SK-MEL-5 (cell line): ENCODE results near the gene TACR2. TPM values are rescaled to one million over a fixed set of nuclear protein-coding genes. Genes with fewer than 3 reads are reported as not detected.

Experiments
- DNase-seq: peaks from one replicate; pipeline ENCODE4 v3.0.0-alpha.2; 2016; ENCODE audit warnings: low read depth, low spot score
- in situ Hi-C: cut with HindIII; loops from 2 replicates; pipeline ENCODE4 v1.10.0; 2016; ENCODE audit warnings: low sequenced_read_pairs, high pct_unique_total_duplicates, low pct_unique_long_range_greater_than_20kb
- total RNA-seq: library from RNA; depleted of rRNA; stranded (reverse); fragments of >200 nt; shearing (Covaris generic); gene quantifications from 2 replicates; pipeline ENCODE4 v1.2.3, GENCODE V29; 2014; rRNA removed

Gene TACR2
- total RNA-seq, 1 experiment from 2014 or later: 0.32 TPM

DNA sequence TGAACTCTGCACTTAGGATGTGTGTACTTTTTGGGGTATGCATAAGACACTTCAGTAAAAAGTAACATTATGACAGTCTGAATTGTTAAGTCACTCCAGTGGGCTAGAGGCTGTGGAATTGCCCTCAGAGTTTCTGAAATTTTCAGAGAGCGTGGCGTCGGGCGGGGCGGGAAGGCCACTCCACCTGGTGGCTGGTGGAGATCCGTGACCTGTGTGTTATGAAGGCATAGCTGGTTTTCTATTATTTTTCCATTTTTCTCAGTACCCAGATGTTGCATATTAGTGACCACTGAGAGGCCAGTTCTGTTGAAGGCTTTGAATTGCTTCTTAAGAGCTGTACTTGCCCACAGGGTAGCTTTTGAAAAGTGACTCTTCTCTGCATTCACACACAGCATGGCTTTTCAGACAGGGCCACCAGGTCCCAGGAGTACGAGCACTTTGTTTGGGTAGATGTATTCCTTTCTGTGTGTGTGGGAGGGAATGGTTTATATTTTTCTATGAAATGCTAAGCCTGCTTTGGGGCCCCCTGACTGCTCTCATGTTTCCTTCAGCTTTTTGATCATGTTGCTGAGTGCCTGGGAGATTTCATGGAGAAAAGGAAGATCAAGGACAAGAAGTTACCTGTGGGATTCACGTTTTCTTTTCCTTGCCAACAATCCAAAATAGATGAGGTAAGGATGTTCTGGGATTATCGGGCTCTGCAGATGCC, 52.3 kb downstream of the TACR2 start:
- in situ Hi-C loops: no loop called here
- DNase-seq: no peak

- in situ Hi-C loops: no loop called here
- DNase-seq: no peak
These were observed 53.1 kb downstream of the TACR2 start for GRCh38 chr10:69363666-69364065.

DNA sequence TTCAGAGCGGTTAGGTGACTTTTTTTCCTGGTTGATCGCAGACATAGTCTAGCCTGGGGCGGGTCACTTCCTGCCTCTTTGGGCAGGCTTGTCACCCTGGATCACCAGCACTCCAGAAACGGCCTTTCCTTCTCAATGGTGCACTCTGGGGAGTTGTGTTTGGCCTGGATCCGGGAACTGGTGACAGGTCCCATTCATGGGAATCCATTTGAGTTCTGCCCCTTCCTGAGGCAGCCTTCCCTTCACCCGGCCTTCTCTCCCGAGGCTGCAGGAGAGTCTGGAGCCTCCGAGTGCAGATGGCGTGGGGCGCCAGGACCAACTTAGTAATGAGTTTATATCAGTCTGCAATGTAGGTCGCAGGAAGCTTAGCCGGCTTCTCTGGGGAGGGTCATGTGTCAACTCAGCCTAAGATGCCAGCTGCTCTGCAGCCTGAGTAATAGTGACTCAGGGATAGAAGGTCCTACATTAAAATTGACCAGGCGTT, 54.2 kb downstream of the TACR2 start:
- no peak for DNase-seq
- in situ Hi-C loops: no loop called here

DNA sequence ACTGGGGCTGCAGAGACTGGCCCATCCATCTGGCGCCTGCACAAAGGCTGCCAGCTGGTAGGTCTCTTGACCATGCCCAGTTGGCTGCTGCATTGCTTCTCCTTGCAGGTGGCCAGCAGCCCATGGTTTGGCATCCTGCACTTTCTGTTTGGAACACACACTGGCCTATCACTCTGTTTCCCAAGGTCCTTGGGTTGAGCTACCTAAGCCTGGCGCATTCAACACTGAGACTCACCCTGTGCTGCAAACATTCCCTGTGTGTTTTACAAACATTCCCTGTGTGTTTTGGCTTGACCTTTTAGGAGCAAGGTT, 55.5 kb downstream of the TACR2 start:
- no peak for DNase-seq
- in situ Hi-C loops: no loop called here

DNA sequence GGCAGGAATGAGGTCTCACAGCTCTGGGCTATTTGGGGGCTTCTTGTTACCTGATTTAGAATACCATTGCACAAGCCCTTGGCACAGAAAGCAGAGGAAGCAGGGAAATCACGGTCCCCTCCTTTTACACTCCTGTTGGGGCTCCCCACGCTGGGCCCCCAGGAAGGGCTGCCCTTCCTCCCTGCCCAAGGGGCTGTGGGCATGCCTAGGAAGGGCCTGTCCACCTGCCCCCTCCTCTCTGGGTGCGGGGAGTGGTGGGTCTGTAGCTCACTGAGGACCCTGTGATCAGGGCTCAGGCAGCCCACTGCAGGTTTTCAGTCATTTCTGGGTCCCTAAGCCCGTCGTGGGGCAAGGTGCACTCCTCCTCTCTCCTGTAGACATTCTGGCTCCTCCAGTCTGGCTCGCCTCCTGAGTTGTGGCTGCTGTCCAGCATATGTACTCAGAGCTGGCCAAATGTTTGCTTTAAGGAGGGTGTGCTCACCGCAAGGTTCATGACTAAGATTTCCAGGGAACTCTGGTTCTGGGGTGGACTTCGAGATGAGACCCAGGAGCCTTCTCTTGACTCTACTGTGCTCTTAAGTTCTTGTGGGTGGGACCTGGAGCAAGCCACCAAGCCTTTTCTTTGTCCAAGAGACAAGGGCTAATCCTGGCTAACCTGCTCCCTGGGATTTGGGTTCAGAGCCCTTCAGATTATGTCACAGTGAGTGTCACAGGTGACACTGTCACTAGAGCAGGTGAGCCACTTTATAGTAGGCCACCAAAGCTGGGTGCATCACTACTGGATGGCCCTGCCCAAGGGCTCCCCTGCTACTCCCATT, 56.0 kb downstream of the TACR2 start:
- DNase-seq: no peak
- in situ Hi-C loops: no loop called here

DNA sequence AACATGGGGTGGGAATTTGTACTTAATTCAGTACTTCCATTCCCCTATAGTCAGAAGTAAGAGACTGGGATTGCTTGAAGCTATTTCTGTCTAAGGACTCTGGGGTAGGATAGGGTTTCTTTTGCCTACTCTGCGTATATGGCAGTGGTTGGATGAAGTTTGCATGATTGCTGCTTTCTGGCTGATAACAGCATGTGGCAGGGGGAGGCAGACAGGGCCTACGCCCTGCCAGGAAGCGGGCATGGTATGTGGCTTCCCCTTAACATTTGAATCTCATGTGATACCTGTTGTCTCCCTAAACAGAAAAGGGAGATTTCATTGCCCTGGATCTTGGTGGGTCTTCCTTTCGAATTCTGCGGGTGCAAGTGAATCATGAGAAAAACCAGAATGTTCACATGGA, 57.1 kb downstream of the TACR2 start:
- in situ Hi-C loops: no loop called here
- DNase-seq: no peak

GRCh38 chr10:69359148-69359547, 57.6 kb downstream of the TACR2 start:
- in situ Hi-C loops: no loop called here
- no peak for DNase-seq

DNA sequence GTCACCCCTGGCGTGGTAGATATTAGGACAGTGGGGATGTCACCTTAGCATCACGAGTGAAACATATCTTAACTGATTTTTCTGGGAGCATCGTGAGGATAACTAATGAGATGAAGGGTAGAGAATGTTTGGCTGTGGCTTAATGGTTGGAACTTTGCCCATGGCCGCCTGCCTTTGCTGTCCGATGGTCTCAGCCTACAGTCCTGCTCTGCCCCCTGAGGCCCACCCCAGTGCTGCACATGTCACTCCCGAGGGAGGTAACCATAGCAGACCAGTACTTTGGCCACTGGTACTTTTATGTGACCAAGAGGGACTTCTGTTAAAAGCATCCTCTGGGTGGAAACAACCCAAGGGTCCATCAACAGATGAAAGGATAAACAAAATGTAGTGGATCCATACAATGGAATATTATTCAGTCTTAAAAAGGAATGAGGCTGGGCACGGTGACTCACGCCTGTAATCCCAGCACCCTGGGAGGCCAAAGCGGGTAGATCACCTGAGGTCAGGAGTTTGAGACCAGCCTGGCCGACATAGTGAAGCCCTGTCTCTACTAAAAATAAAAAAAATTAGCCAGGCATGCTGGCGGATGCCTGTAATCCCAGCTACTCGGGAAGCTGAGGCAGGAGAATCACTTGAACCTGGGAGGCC, 58.4 kb downstream of the TACR2 start:
- in situ Hi-C loops: no loop called here

GRCh38 chr10:69356187-69356586, 60.5 kb downstream of the TACR2 start:
- no peak for DNase-seq
- in situ Hi-C loops: no loop called here

More for the DNA sequence above, 58.4 kb downstream of the TACR2 start:
- no peak for DNase-seq

GRCh38 chr10:69353977-69354635, 62.6 kb downstream of the TACR2 start:
- in situ Hi-C loops: no loop called here
- DNase-seq: no peak

Other genes with a start within 250 kb of the TACR2 start
- 24.8 and 25.5 TPM in 2 replicates for gene SUPV3L1, start 236.7 kb downstream of the TACR2 start, total RNA-seq
- gene HKDC1, start 196.6 kb downstream of the TACR2 start, total RNA-seq: 0.29 and 0.61 TPM in 2 replicates
- 18.9 and 22.9 TPM in 2 replicates for gene HK1, start 138.4 kb downstream of the TACR2 start, total RNA-seq
- 2.1 and 3.7 TPM in 2 replicates for gene TSPAN15, start 34.5 kb upstream of the TACR2 start, total RNA-seq
- not detected in 2 replicates for gene NEUROG3, start 156.5 kb upstream of the TACR2 start, total RNA-seq
- gene FAM241B, start 213.3 kb upstream of the TACR2 start, total RNA-seq: 0.75 and 1.2 TPM in 2 replicates